ENCODE data around the gene PBXIP1. TPM values are rescaled to one million over a fixed set of nuclear protein-coding genes. Genes with fewer than 3 reads are reported as not detected.

PBXIP1 gene
- total and polyA plus RNA-seq, 2 experiments from 2014 or later: 26.4 to 70.4 TPM

GRCh38 chr1:154966111-154966510 is 10.2 kb upstream of the PBXIP1 start:
- H3K9me2 ChIP-seq (ENCODE audit: insufficient read depth): no peaks in the 10 kb centered on the region
- H2AFZ ChIP-seq: no peak overlapping the region
- no peak overlapping the region for H3K4me3 ChIP-seq
- H3F3A ChIP-seq (ENCODE audit: insufficient read depth): peaks cover 43% of the 10 kb centered on the region
- no peaks in the 10 kb centered on the region for H4K20me1 ChIP-seq (ENCODE audit: insufficient read depth)
- H3K4me2 ChIP-seq (ENCODE audit: unreplicated experiment): no peak overlapping the region
- no peaks in the 10 kb centered on the region for H3K27me3 ChIP-seq (replicated peaks; ENCODE audit: insufficient read depth)
- in situ Hi-C loops (cut with MboI): no loop called here
- no peaks in the 10 kb centered on the region for H3K9me3 ChIP-seq (ENCODE audit: low read depth)
- H3K9ac ChIP-seq: peak overlapping the region; percentile 98; the same call in 1 of the 2 replicates
- TF ChIP-seq EZH2phosphoT487 (IDR thresholded peaks at IDR 0.05; ENCODE audit: insufficient read depth, low read depth) (no peak), EZH2 (IDR thresholded peaks at IDR 0.05; ENCODE audit: insufficient read depth, poor library complexity, severe bottlenecking) (no peak)
- H3K27ac ChIP-seq: no peak overlapping the region
- H3K79me2 ChIP-seq (ENCODE audit: insufficient read depth): peaks cover 66% of the 10 kb centered on the region
- 73 to 79% methylated on average over 7 of the region's 7 CpGs for WGBS, 2 experiments (ENCODE audit: low coverage in 1 of 2, low lambda C conversion rate in 2 of 2, missing lambda C conversion rate in 2 of 2)
- DNase-seq: no peak
- peaks cover 18% of the 10 kb centered on the region for H3K4me1 ChIP-seq (ENCODE audit: insufficient read depth)
- H3K36me3 ChIP-seq (ENCODE audit: low read depth): peaks cover 26% of the 10 kb centered on the region

GRCh38 chr1:154964359-154964758 is 8.5 kb upstream of the PBXIP1 start:
- WGBS, 2 experiments (ENCODE audit: low coverage in 1 of 2, low lambda C conversion rate in 2 of 2, missing lambda C conversion rate in 2 of 2): 94 to 97% methylated on average over 5 to 6 of the region's 6 CpGs

GRCh38 chr1:154963643-154964042 is 7.7 kb upstream of the PBXIP1 start:
- WGBS, 2 experiments (ENCODE audit: low coverage in 1 of 2, low lambda C conversion rate in 2 of 2, missing lambda C conversion rate in 2 of 2): 73 to 79% methylated on average over 8 of the region's 8 CpGs
- Histone ChIP-seq H3K9me2 (ENCODE audit: insufficient read depth) (no peaks in the 10 kb centered on the region), H3K9ac (0 out of 2 replicates have a peak overlapping the region, but pooled peaks have one; percentile 9), H3K4me2 (ENCODE audit: unreplicated experiment) (no peak overlapping the region), H2AFZ (no peak overlapping the region), H3K36me3 (ENCODE audit: low read depth) (peaks cover 26% of the 10 kb centered on the region), H3K4me1 (ENCODE audit: insufficient read depth) (peaks cover 16% of the 10 kb centered on the region), H3F3A (ENCODE audit: insufficient read depth) (peaks cover 42% of the 10 kb centered on the region), H3K27ac (0 out of 2 replicates have a peak overlapping the region, but pooled peaks have one; percentile 15), H3K27me3 (replicated peaks; ENCODE audit: insufficient read depth) (no peaks in the 10 kb centered on the region), H4K20me1 (ENCODE audit: insufficient read depth) (no peaks in the 10 kb centered on the region), H3K9me3 (ENCODE audit: low read depth) (no peaks in the 10 kb centered on the region), H3K4me3 (no peak overlapping the region), H3K79me2 (ENCODE audit: insufficient read depth) (peaks cover 59% of the 10 kb centered on the region)
- DNase-seq: no peak
- in situ Hi-C loops (cut with MboI): no loop called here
- TF ChIP-seq EZH2 (IDR thresholded peaks at IDR 0.05; ENCODE audit: insufficient read depth, poor library complexity, severe bottlenecking) (no peak), EZH2phosphoT487 (IDR thresholded peaks at IDR 0.05; ENCODE audit: insufficient read depth, low read depth) (no peak)

More at GRCh38 chr1:154964359-154964758, 8.5 kb upstream of the PBXIP1 start:
- H3K36me3 ChIP-seq (ENCODE audit: low read depth): peaks cover 26% of the 10 kb centered on the region
- H3K4me2 ChIP-seq (ENCODE audit: unreplicated experiment): no peak overlapping the region
- peaks cover 23% of the 10 kb centered on the region for H3K4me1 ChIP-seq (ENCODE audit: insufficient read depth)
- H3K9me2 ChIP-seq (ENCODE audit: insufficient read depth): no peaks in the 10 kb centered on the region
- in situ Hi-C loops (cut with MboI): no loop called here
- no peaks in the 10 kb centered on the region for H4K20me1 ChIP-seq (ENCODE audit: insufficient read depth)
- TF ChIP-seq EZH2phosphoT487 (IDR thresholded peaks at IDR 0.05; ENCODE audit: insufficient read depth, low read depth) (no peak), EZH2 (IDR thresholded peaks at IDR 0.05; ENCODE audit: insufficient read depth, poor library complexity, severe bottlenecking) (no peak)
- no peaks in the 10 kb centered on the region for H3K9me3 ChIP-seq (ENCODE audit: low read depth)
- no peak overlapping the region for H3K4me3 ChIP-seq
- no peak for DNase-seq
- H2AFZ ChIP-seq: no peak overlapping the region
- H3F3A ChIP-seq (ENCODE audit: insufficient read depth): peaks cover 42% of the 10 kb centered on the region
- peaks cover 66% of the 10 kb centered on the region for H3K79me2 ChIP-seq (ENCODE audit: insufficient read depth)
- H3K27ac ChIP-seq: 0 out of 2 replicates have a peak overlapping the region, but pooled peaks have one; percentile 15
- H3K9ac ChIP-seq: no peak overlapping the region
- no peaks in the 10 kb centered on the region for H3K27me3 ChIP-seq (replicated peaks; ENCODE audit: insufficient read depth)

GRCh38 chr1:154962795-154963330 is 7.0 kb upstream of the PBXIP1 start:
- H3K36me3 ChIP-seq (ENCODE audit: low read depth): peaks cover 21% of the 10 kb centered on the region
- no peak for DNase-seq
- in situ Hi-C loops (cut with MboI): no loop called here

More at GRCh38 chr1:154962795-154963330, 7.0 kb upstream of the PBXIP1 start:
- Histone ChIP-seq H3K4me1 (ENCODE audit: insufficient read depth) (peaks cover 13% of the 10 kb centered on the region), H3K27me3 (replicated peaks; ENCODE audit: insufficient read depth) (no peaks in the 10 kb centered on the region), H3K9me2 (ENCODE audit: insufficient read depth) (no peaks in the 10 kb centered on the region), H3K9me3 (ENCODE audit: low read depth) (no peaks in the 10 kb centered on the region), H4K20me1 (ENCODE audit: insufficient read depth) (no peaks in the 10 kb centered on the region), H3K4me2 (ENCODE audit: unreplicated experiment) (peak overlapping the region; percentile 91), H3K9ac (peak overlapping the region; percentile 82), H3F3A (ENCODE audit: insufficient read depth) (peaks cover 42% of the 10 kb centered on the region), H3K27ac (peak overlapping the region; percentile 70; the same call in 1 of the 2 replicates), H3K79me2 (ENCODE audit: insufficient read depth) (peaks cover 51% of the 10 kb centered on the region), H3K4me3 (peak overlapping the region; percentile 79), H2AFZ (no peak overlapping the region)
- no peak for TF ChIP-seq EZH2phosphoT487 (IDR thresholded peaks at IDR 0.05; ENCODE audit: insufficient read depth, low read depth)
- no peak for TF ChIP-seq EZH2 (IDR thresholded peaks at IDR 0.05; ENCODE audit: insufficient read depth, poor library complexity, severe bottlenecking)
- 59 to 68% methylated on average over 6 of the region's 6 CpGs for WGBS, 2 experiments (ENCODE audit: low coverage in 1 of 2, low lambda C conversion rate in 2 of 2, missing lambda C conversion rate in 2 of 2)

Data from GM23248 (cell line).